Right lobe of liver (tissue), 6 donors: ENCODE measurements around the gene CENPS. TPM values are rescaled to one million over a fixed set of nuclear protein-coding genes. Genes with fewer than 3 reads are reported as not detected.

ENCODE experiments used
- ATAC-seq, 4 donors: fragments of 200-7000 bp; cut with Tn5 transposase; one replicate each; pipeline ENCODE4 v1.9.1; 2020; ENCODE audit warnings: mild to moderate bottlenecking in 4 of 4, moderate library complexity in 4 of 4
- DNase-seq, 3 donors: peaks; one replicate each; pipeline ENCODE4 v3.0.0-alpha.2; 2020
- H3K27ac ChIP-seq, 3 donors: fragments of 200-600 bp; one replicate each; pipeline ENCODE4 v1.8.0; 2022
- H3K27me3 ChIP-seq, 2 donors: fragments of 200-600 bp; one replicate each; pipeline ENCODE4 v1.8.0; 2022
- H3K36me3 ChIP-seq, 4 donors: fragments of 200-600 bp; sonication (generic) in 1 of 4; one replicate each; pipeline versions ENCODE4 v1.5.1 to v1.8.0; 2017 to 2022; ENCODE audit warnings: control low read depth in 1 of 4
- H3K4me1 ChIP-seq, 4 donors: fragments of 200-600 bp; sonication (generic) in 1 of 4; one replicate each; pipeline versions ENCODE4 v1.5.1 to v1.8.0; 2017 to 2022; ENCODE audit warnings: control low read depth in 1 of 4
- H3K4me3 ChIP-seq, 3 donors: fragments of 200-600 bp; one replicate each; pipeline ENCODE4 v1.8.0; 2022
- H3K9me3 ChIP-seq, 4 donors: fragments of 200-600 bp; sonication (generic) in 1 of 4; one replicate each; pipeline versions ENCODE4 v1.5.1 to v1.8.0; 2017 to 2022; ENCODE audit warnings: control low read depth in 1 of 4
- POLR2A ChIP-seq: fragments of 450-650 bp; IDR thresholded peaks from one replicate; pipeline ENCODE4 v1.6.1; 2017; ENCODE audit warnings: antibody characterized with exemption, mild to moderate bottlenecking
- WGBS: methylation state at CpG from one replicate; pipeline ENCODE4 v1.1.6; 2018; ENCODE audit warnings: low coverage, low lambda C conversion rate; ENCODE audit not compliant: insufficient coverage; ENCODE audit errors: missing lambda C conversion rate; 5-methylcytosine and 5-hydroxymethylcytosine counted together
- intact Hi-C, 2 donors: fragments of 100-400 bp; cut with DNase I; formaldehyde crosslinking; loops; one replicate each; pipeline versions ENCODE4 v1.11.2 to v1.14.1; 2022
- total RNA-seq, 6 experiments: library from RNA; depleted of rRNA in 2 of 6; stranded (reverse); fragments of >200 nt in 2 of 6; fragmentation: NEBNext Ultra II Directional in 3 of 6; extraction: Animal tissue kit (Norgen Biotek cat#: 25700) in 3 of 6; gene quantifications; one replicate each; pipeline versions ENCODE4 v1.1.0 to v1.2.4, GENCODE V29; 2016 to 2023
- TF ChIP-seq, protein P1 (sequence below), 4 donors: fragments of 200-600 bp in 3 of 4; fragments of 450-650 bp in 1 of 4; IDR thresholded peaks; one replicate each; pipeline versions ENCODE4 v1.5.1 to v1.8.0; 2016 to 2022; ENCODE audit warnings: antibody characterized with exemption in 4 of 4, mild to moderate bottlenecking in 2 of 4
- donor health status: DM: no; HTN: yes; CAD: no.
- donor health status: DM: no; HTN: no; CAD: no.
- donor health status: DM: no; HTN: no; CAD: no.
- donor health status: DM: no; HTN: yes; CAD: no.
- donor health status: DM: no; HTN: yes; CAD: no.

The CENPS gene
- total RNA-seq, 6 experiments from 2014 or later = 1.8 to 9.3 (median 5.7) TPM

DNA sequence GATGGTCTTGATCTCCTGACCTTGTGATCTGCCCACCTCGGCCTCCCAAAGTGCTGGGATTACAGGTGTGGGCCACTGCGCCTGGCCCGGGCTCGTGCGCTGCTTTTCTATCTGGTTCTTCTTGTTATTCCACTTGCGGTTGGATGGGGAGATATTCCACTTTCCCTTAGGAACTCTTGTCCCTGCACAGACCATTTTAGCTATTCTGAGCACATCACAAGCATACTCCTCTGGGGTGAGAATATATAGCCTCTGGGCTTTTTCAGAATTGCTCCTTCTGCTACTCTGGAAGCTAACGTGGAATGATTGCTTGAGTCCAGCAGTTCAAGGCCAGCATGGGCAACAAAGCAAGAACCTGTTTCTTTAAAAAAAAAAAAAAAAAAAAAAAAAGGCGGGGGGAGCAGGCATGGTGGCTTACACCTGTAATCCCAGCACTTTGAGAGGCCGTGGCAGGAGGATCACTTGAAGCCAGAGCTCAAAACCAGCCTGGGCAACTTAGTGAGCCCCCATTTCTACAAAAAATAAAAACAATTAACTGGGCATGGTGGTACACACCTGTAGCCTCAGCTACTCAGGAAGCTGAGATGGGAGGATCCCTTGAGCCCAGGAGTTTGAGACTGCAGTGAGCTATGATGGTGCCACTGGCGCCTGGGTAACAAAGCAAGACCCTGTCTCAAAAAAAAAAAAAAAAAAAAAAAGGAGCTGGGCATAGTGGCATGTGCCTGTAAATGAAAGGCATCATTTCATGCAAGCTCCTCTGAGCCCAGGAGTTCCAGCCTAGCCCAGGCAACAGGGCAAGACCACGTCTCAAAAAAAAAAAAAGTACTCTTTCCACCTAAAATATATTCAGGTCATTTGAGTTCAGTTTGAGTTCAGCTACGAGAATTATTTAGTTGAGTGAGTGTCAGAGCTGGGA lies 43.2 kb upstream of the CENPS start:
- no peaks in the 10 kb centered on the region for H3K9me3 ChIP-seq
- TF ChIP-seq, protein P1, sequence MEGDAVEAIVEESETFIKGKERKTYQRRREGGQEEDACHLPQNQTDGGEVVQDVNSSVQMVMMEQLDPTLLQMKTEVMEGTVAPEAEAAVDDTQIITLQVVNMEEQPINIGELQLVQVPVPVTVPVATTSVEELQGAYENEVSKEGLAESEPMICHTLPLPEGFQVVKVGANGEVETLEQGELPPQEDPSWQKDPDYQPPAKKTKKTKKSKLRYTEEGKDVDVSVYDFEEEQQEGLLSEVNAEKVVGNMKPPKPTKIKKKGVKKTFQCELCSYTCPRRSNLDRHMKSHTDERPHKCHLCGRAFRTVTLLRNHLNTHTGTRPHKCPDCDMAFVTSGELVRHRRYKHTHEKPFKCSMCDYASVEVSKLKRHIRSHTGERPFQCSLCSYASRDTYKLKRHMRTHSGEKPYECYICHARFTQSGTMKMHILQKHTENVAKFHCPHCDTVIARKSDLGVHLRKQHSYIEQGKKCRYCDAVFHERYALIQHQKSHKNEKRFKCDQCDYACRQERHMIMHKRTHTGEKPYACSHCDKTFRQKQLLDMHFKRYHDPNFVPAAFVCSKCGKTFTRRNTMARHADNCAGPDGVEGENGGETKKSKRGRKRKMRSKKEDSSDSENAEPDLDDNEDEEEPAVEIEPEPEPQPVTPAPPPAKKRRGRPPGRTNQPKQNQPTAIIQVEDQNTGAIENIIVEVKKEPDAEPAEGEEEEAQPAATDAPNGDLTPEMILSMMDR (IDR thresholded peaks at IDR 0.05) = no peak
- TF ChIP-seq POLR2A = no peak
- no peak for DNase-seq
- 79% methylated on average over 11 of the region's 12 CpGs for WGBS
- ATAC-seq = no peak
- no peaks in the 10 kb centered on the region for H3K36me3 ChIP-seq
- H3K4me3 ChIP-seq = no peak overlapping the region
- no peaks in the 10 kb centered on the region for H3K27me3 ChIP-seq
- H3K4me1 ChIP-seq = peaks cover 0 to 26% (median 9%) of the 10 kb centered on the region in 4 donors
- H3K27ac ChIP-seq = peak overlapping the region in 1 of 3 donors; percentile 64
- intact Hi-C loops = no loop called here

DNA sequence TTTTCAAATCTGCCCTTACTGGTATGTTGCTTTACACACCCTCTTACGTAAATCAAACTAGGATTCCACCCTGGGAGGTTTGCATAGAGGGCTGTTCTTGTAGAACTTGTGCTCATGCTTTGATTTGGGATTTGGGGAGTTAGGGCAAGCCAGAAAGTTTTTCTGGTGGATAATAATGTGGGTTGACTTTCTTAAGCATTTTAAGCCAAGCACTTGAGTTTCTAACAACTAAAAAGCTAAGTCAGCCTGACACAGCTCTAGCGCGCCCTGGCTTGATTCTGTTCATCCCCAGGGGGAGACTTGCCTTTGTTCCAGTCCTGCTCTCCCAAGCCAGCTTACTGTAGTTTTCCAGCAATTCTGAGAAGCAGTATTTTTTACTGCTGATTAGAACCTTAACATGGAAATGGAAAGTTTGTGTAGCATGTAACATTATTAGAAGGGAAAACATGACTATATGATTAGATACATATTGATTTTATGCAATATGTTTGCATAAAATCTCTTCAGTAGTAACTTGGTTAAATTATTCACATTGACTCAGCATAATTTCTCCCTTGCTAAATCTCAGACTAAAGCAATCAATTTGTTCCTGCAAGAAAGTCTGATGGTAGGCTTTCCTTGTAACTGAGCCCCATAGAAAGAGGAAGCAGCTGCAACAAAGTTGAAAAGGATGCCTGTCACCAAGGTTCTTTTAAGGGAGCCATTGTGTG lies 42.4 kb upstream of the CENPS start:
- Histone ChIP-seq H3K4me1 (peaks cover 0 to 26% (median 9%) of the 10 kb centered on the region in 4 donors), H3K27ac (peak overlapping the region in 2 of 3 donors; percentile 10 to 64), H3K9me3 (no peaks in the 10 kb centered on the region), H3K27me3 (no peaks in the 10 kb centered on the region), H3K4me3 (peak overlapping the region in 1 of 3 donors; percentile 9), H3K36me3 (no peaks in the 10 kb centered on the region)
- no peak for DNase-seq
- intact Hi-C loops = no loop called here
- WGBS = 58% methylated on average over 3 of the region's 3 CpGs
- no peak for TF ChIP-seq POLR2A
- TF ChIP-seq, protein P1 (IDR thresholded peaks at IDR 0.05) = no peak
- peak; percentile 30 to 82 (median 66) for ATAC-seq

DNA sequence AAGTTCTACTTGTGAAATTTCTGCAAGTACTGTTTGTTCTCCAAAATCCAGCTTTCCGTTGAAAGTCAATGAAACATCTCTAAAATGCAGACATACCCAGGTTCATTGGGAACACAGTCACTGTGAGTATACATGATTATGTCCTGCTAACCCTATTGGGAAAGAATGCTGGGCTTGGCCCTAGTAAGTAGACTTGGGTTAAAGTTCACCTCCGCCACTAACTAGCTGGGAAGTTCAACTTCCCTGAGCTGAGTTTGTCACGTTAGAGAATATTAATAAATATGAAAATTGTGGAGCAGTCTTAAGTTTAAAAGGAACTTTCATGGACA lies 41.9 kb upstream of the CENPS start:
- no peaks in the 10 kb centered on the region for H3K36me3 ChIP-seq
- TF ChIP-seq, protein P1 (IDR thresholded peaks at IDR 0.05) = no peak
- TF ChIP-seq POLR2A = no peak
- no peaks in the 10 kb centered on the region for H3K27me3 ChIP-seq
- no peak for DNase-seq
- H3K4me3 ChIP-seq = no peak overlapping the region
- H3K27ac ChIP-seq = peak overlapping the region in 1 of 3 donors; percentile 64
- WGBS = 25% methylated on average over 3 of the region's 3 CpGs
- no peaks in the 10 kb centered on the region for H3K9me3 ChIP-seq
- H3K4me1 ChIP-seq = peaks cover 0 to 26% (median 9%) of the 10 kb centered on the region in 4 donors
- peak; percentile 84 to 87 (median 86) for ATAC-seq
- intact Hi-C loops = no loop called here

DNA sequence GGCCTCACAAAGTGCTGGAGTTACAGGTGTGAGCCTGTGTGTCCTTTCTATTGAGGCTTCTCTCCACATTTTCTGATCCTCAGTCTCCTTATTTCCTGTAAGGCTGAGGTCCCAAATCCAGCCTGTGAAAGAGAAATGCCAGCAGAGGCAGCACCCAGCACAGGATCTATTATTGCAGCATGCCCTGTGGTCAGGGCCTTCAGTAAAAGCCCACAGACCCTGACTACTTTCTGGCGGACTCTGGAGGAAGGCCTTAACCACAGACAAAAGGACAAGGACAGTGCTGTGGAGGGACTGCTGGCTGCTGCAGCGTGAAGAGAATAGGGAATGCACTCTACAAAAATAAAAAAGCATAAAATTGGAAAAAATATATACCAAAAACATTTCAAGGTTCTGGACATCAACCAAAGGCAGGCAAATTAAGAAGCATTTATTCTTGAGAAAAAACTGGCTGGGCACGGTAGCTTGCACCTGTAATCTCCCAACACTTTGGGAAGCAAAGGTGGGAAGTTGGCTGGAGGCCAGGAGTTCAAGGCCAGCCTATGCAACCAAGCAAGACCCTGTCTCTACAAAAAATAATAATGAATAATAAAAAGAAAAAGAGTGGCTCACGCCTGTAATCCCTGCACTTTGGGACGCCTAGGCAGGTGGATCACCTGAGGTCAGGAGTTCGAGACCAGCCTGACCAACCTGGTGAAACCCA lies 40.8 kb upstream of the CENPS start:
- DNase-seq = no peak
- intact Hi-C loops = no loop called here
- no peaks in the 10 kb centered on the region for H3K27me3 ChIP-seq
- 75% methylated on average over 5 of the region's 6 CpGs for WGBS
- peak overlapping the region in 1 of 3 donors; percentile 64 for H3K27ac ChIP-seq
- TF ChIP-seq, protein P1 (IDR thresholded peaks at IDR 0.05) = no peak
- TF ChIP-seq POLR2A = no peak
- no peak overlapping the region for H3K4me3 ChIP-seq
- H3K36me3 ChIP-seq = no peaks in the 10 kb centered on the region
- no peaks in the 10 kb centered on the region for H3K9me3 ChIP-seq
- ATAC-seq = no peak
- peaks cover 0 to 26% (median 9%) of the 10 kb centered on the region in 4 donors for H3K4me1 ChIP-seq
